GM13976 (cell line): Measurements from ENCODE around the gene CARD19.

ENCODE experiments used
- DNase-seq: peaks from one replicate; pipeline ENCODE4 v3.0.0; 2012; ENCODE audit warnings: low spot score
- CTCF ChIP-seq: IDR thresholded peaks from 2 replicates; pipeline ENCODE4 v1.5.1; 2012; ENCODE audit warnings: borderline replicate concordance, mild to moderate bottlenecking; ENCODE audit not compliant: insufficient read depth; ENCODE audit errors: extremely low read depth, missing control alignments, control extremely low read depth
- in situ Hi-C: fragments of 300-500 bp; cut with MboI; formaldehyde crosslinking; loops from one replicate; pipeline ENCODE4 v1.12.0; 2022; ENCODE audit warnings: low sequenced_read_pairs, mixed read lengths, inconsistent platforms; ENCODE audit not compliant: unreplicated experiment

The CARD19 gene

GRCh38 chr9:93091056-93091452 is 5.0 kb upstream of the CARD19 start:
- no peak for DNase-seq
- in situ Hi-C loops = no loop called here
- TF ChIP-seq CTCF = no peak

- DNase-seq = no peak
- in situ Hi-C loops = no loop called here
- no peak for TF ChIP-seq CTCF
Measured at GRCh38 chr9:93091453-93092081, 4.5 kb upstream of the CARD19 start.

- in situ Hi-C loops = no loop called here
- DNase-seq = no peak
- no peak for TF ChIP-seq CTCF
Measured at GRCh38 chr9:93092251-93092991, 3.6 kb upstream of the CARD19 start.

GRCh38 chr9:93093127-93093876 is 2.7 kb upstream of the CARD19 start:
- TF ChIP-seq CTCF = no peak
- no peak for DNase-seq
- in situ Hi-C loops = no loop called here

- DNase-seq = no peak
- in situ Hi-C loops = no loop called here
- TF ChIP-seq CTCF = no peak
Measured at GRCh38 chr9:93093877-93094657, 1.9 kb upstream of the CARD19 start.

GRCh38 chr9:93094658-93095204 is 1.3 kb upstream of the CARD19 start:
- TF ChIP-seq CTCF = no peak
- in situ Hi-C loops = no loop called here
- no peak for DNase-seq
